ENCODE measurements around the gene CLCNKB. TPM values are rescaled to one million over a fixed set of nuclear protein-coding genes. Genes with fewer than 3 reads are reported as not detected.

CLCNKB gene
- total RNA-seq, 1 experiment from 2014 or later, result 0.81 TPM

DNA sequence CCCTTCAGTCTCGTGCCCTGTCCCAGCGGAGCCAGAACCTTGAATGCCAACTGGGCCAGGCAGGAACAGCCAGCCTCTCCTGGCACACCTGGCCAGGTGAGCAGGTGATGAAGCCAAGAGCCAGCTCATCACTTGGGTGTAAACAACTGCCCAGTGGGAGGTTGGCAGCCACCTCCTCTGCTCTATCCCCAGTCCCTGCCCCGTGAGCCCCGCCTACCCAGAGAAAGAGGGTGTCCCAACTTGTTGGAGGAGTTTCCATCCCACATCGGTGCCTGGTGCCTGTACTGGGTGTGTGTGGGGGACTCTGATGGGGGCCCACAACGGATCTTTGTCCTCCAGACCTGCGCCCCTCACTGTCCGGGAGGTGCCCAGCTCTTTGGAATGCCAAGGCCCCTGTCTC is 47.7 kb downstream of the CLCNKB start:
- Histone ChIP-seq H4K20me1 (ENCODE audit: insufficient read depth) (no peaks in the 10 kb centered on the region), H2AFZ (ENCODE audit: low read depth, low read length, poor library complexity, severe bottlenecking) (no peak overlapping the region), H3K9ac (ENCODE audit: low read length) (no peak overlapping the region), H3K27me3 (ENCODE audit: insufficient read depth, low read length) (no peaks in the 10 kb centered on the region), H3K9me2 (ENCODE audit: insufficient read depth) (no peaks in the 10 kb centered on the region), H3K4me3 (replicated peaks in 1 of 2; ENCODE audit: low read depth in 1 of 2, low read length in 2 of 2) (no peak overlapping the region), H3K79me2 (ENCODE audit: insufficient read depth, low read length) (no peaks in the 10 kb centered on the region), H3K27ac (ENCODE audit: low read depth, low read length) (no peak overlapping the region), H3K4me1 (ENCODE audit: control insufficient read depth in 1 of 2, insufficient read depth in 2 of 2, low read length in 2 of 2) (peaks cover 3 to 16% of the 10 kb centered on the region in 2 experiments; a peak in 2 of 4 replicates), H3K9me3 (ENCODE audit: control insufficient read depth in 1 of 2, insufficient read depth in 1 of 2, low read depth in 1 of 2, low read length in 2 of 2) (no peaks in the 10 kb centered on the region), H3K36me3 (ENCODE audit: control insufficient read depth in 1 of 2, insufficient read depth in 2 of 2, low read length in 2 of 2) (no peaks in the 10 kb centered on the region), H3K4me2 (ENCODE audit: low read length) (no peak overlapping the region)
- DNase-seq (ENCODE audit: low read depth, low spot score) (no peak), ATAC-seq (peak; percentile 57)
- CTCF ChIA-PET, result interaction anchor here (1.2 kb wide), 1 partner anchor 9 kb away, joined by 8 read pairs; no protein-coding TSS in a partner anchor
- TF ChIP-seq ZNF274 (IDR thresholded peaks at IDR 0.05; ENCODE audit: low read depth, low read length), result no peak
- TF ChIP-seq ELF1 (IDR thresholded peaks at IDR 0.05; ENCODE audit: borderline replicate concordance, low read depth), result no peak
- no peak for TF ChIP-seq SP1 (IDR thresholded peaks at IDR 0.05; ENCODE audit: low read depth)
- TF ChIP-seq TCF7L2 (IDR thresholded peaks at IDR 0.05; ENCODE audit: borderline replicate concordance, extremely low read depth, insufficient read depth, insufficient read length), result no peak
- TF ChIP-seq ZFX (IDR thresholded peaks at IDR 0.05), result no peak
- TF ChIP-seq, protein P1, sequence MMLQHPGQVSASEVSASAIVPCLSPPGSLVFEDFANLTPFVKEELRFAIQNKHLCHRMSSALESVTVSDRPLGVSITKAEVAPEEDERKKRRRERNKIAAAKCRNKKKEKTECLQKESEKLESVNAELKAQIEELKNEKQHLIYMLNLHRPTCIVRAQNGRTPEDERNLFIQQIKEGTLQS (IDR thresholded peaks at IDR 0.05), result no peak
- TF ChIP-seq, protein P2, sequence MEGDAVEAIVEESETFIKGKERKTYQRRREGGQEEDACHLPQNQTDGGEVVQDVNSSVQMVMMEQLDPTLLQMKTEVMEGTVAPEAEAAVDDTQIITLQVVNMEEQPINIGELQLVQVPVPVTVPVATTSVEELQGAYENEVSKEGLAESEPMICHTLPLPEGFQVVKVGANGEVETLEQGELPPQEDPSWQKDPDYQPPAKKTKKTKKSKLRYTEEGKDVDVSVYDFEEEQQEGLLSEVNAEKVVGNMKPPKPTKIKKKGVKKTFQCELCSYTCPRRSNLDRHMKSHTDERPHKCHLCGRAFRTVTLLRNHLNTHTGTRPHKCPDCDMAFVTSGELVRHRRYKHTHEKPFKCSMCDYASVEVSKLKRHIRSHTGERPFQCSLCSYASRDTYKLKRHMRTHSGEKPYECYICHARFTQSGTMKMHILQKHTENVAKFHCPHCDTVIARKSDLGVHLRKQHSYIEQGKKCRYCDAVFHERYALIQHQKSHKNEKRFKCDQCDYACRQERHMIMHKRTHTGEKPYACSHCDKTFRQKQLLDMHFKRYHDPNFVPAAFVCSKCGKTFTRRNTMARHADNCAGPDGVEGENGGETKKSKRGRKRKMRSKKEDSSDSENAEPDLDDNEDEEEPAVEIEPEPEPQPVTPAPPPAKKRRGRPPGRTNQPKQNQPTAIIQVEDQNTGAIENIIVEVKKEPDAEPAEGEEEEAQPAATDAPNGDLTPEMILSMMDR (IDR thresholded peaks at IDR 0.05 in 2 of 3, conservative IDR thresholded peaks at IDR 0.05 in 1 of 3; ENCODE audit: borderline replicate concordance in 1 of 3, insufficient read depth in 1 of 3, low read depth in 2 of 3, low read length in 2 of 3), result no peak
- TF ChIP-seq EGR1 (IDR thresholded peaks at IDR 0.05; ENCODE audit: low read depth), result no peak
- TF ChIP-seq CEBPB (IDR thresholded peaks at IDR 0.05; ENCODE audit: low read depth), result no peak
- TF ChIP-seq, protein P3, sequence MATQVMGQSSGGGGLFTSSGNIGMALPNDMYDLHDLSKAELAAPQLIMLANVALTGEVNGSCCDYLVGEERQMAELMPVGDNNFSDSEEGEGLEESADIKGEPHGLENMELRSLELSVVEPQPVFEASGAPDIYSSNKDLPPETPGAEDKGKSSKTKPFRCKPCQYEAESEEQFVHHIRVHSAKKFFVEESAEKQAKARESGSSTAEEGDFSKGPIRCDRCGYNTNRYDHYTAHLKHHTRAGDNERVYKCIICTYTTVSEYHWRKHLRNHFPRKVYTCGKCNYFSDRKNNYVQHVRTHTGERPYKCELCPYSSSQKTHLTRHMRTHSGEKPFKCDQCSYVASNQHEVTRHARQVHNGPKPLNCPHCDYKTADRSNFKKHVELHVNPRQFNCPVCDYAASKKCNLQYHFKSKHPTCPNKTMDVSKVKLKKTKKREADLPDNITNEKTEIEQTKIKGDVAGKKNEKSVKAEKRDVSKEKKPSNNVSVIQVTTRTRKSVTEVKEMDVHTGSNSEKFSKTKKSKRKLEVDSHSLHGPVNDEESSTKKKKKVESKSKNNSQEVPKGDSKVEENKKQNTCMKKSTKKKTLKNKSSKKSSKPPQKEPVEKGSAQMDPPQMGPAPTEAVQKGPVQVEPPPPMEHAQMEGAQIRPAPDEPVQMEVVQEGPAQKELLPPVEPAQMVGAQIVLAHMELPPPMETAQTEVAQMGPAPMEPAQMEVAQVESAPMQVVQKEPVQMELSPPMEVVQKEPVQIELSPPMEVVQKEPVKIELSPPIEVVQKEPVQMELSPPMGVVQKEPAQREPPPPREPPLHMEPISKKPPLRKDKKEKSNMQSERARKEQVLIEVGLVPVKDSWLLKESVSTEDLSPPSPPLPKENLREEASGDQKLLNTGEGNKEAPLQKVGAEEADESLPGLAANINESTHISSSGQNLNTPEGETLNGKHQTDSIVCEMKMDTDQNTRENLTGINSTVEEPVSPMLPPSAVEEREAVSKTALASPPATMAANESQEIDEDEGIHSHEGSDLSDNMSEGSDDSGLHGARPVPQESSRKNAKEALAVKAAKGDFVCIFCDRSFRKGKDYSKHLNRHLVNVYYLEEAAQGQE (IDR thresholded peaks at IDR 0.05; ENCODE audit: low read depth), result no peak
- TF ChIP-seq CBX3 (IDR thresholded peaks at IDR 0.05; ENCODE audit: low read depth), result no peak
- TF ChIP-seq SRF (IDR thresholded peaks at IDR 0.05; ENCODE audit: low read depth), result no peak
- RAD21 ChIA-PET (ENCODE audit: low non-redundant PET in 1 of 2, low total read pairs in 2 of 2, uncharacterized antibody in 2 of 2, unreplicated experiment in 2 of 2), result interaction anchor here in 1 of 2 experiments (0.7 kb wide), 1 partner anchor 91 kb away, joined by 3 read pairs; no protein-coding TSS in a partner anchor
- intact Hi-C loops (cut with micrococcal nuclease), result no loop called here
- POLR2A ChIA-PET, result no interaction called here
- no TSS peak for BruUV-seq (replicated peaks)

Measured in HCT116 (cell line).